ENCODE measurements around the gene SLC25A38. TPM values are rescaled to one million over a fixed set of nuclear protein-coding genes. Genes with fewer than 3 reads are reported as not detected.

The SLC25A38 gene
- total RNA-seq, 4 donors from 2014 or later, result 45.6 to 71.6 (median 54.9) TPM

DNA sequence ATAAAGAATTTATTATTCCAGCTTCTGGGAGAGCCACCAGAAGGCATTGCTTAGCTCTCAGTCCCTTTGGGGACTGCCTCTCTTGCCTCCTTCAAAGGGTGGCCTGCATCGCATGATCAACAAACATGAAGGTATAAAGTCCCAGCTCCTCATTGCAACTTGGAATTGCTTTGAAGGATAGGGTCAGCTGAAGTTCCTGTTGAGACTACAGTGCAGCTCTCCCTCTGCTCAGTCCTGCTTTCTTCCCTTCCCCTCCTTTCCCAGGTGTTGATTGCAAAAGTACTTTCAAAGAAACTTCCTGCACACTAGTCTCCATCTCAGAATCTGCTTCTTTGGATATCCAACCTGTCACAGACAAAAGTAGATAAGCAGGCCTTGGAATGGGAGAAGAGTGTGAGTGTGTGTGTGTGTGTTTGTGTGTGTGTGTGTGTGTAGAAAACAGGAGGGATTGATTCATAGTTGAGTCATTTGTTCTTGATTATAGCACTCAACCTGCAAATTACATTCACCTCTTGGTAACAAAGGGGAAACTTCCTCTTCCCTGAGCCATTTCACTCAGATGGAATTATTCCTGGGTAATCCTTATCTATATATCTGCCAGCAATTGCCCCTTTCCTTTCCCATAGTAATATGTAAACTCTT, 40.0 kb upstream of the SLC25A38 start:
- H3K9me3 ChIP-seq, result no peaks in the 10 kb centered on the region
- no peaks in the 10 kb centered on the region for H3K4me1 ChIP-seq
- 97 to 100% methylated on average over 1 of the region's 1 CpG for WGBS, 2 donors
- no peaks in the 10 kb centered on the region for H3K27me3 ChIP-seq
- intact Hi-C loops (cut with DNase I), result no loop called here
- no peaks in the 10 kb centered on the region for H3K36me3 ChIP-seq
- no peak overlapping the region for H3K27ac ChIP-seq
- H3K4me3 ChIP-seq (replicated peaks in 1 of 3), result no peak overlapping the region
- TF ChIP-seq, protein P1, sequence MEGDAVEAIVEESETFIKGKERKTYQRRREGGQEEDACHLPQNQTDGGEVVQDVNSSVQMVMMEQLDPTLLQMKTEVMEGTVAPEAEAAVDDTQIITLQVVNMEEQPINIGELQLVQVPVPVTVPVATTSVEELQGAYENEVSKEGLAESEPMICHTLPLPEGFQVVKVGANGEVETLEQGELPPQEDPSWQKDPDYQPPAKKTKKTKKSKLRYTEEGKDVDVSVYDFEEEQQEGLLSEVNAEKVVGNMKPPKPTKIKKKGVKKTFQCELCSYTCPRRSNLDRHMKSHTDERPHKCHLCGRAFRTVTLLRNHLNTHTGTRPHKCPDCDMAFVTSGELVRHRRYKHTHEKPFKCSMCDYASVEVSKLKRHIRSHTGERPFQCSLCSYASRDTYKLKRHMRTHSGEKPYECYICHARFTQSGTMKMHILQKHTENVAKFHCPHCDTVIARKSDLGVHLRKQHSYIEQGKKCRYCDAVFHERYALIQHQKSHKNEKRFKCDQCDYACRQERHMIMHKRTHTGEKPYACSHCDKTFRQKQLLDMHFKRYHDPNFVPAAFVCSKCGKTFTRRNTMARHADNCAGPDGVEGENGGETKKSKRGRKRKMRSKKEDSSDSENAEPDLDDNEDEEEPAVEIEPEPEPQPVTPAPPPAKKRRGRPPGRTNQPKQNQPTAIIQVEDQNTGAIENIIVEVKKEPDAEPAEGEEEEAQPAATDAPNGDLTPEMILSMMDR (IDR thresholded peaks at IDR 0.05), result no peak
- TF ChIP-seq POLR2A (IDR thresholded peaks at IDR 0.05), result no peak
- DNase-seq, result no peak

DNA sequence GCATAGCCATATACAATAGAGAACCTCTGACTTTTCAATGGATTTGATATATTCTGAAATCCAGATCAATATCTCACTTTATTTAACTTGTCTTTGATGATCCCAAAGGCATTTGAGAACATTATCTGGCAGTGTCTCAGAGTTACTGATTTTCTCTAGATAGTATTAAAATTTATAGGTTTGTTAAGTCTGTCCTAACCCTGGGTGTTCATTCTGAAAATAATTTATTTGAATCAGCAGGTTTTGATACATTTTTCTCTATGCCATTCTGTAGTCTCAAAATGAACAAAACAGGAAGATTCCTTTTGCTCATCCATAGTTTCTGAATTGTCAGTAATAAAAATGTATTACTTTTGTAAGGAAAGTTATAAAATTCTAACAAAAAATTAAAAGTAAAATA, 39.4 kb upstream of the SLC25A38 start:
- no peaks in the 10 kb centered on the region for H3K27me3 ChIP-seq
- H3K27ac ChIP-seq, result no peak overlapping the region
- no peak for TF ChIP-seq POLR2A (IDR thresholded peaks at IDR 0.05)
- H3K4me3 ChIP-seq (replicated peaks in 1 of 3), result no peak overlapping the region
- no peaks in the 10 kb centered on the region for H3K9me3 ChIP-seq
- H3K4me1 ChIP-seq, result no peaks in the 10 kb centered on the region
- no peak for DNase-seq
- no peaks in the 10 kb centered on the region for H3K36me3 ChIP-seq
- intact Hi-C loops (cut with DNase I), result no loop called here

DNA sequence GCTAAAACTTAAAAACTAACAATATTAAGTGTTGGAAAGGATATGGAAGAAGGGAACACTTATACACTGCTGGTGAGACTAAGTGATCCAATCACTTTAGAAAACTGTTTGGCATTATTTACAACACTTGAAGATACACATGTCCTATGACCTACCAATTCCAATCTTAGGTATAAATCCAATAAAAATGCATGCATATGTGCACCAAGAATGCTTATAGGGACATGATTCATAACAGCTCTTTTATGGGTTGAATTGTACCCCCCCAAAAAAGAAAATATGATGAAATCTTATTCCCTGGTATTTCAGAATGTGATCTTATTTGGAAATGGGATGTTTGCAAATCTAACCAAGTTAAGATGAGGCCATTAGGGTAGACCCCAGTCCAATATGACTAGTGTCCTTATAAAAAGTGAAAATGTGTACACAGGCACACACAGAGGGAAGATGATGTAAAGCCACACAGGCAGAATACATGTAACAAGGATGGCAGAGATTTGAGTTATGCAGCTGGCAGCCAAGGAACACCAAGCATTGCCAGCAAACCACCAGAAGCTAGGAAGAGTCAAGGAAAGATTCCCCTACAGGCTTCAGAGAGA, 38.3 kb upstream of the SLC25A38 start:
- Histone ChIP-seq H3K27ac (no peak overlapping the region), H3K4me1 (no peaks in the 10 kb centered on the region), H3K9me3 (no peaks in the 10 kb centered on the region), H3K27me3 (no peaks in the 10 kb centered on the region), H3K4me3 (replicated peaks in 1 of 3) (no peak overlapping the region), H3K36me3 (no peaks in the 10 kb centered on the region)
- intact Hi-C loops (cut with DNase I), result no loop called here
- DNase-seq, result no peak
- TF ChIP-seq, protein P1 (IDR thresholded peaks at IDR 0.05), result no peak
- TF ChIP-seq POLR2A (IDR thresholded peaks at IDR 0.05), result no peak

DNA sequence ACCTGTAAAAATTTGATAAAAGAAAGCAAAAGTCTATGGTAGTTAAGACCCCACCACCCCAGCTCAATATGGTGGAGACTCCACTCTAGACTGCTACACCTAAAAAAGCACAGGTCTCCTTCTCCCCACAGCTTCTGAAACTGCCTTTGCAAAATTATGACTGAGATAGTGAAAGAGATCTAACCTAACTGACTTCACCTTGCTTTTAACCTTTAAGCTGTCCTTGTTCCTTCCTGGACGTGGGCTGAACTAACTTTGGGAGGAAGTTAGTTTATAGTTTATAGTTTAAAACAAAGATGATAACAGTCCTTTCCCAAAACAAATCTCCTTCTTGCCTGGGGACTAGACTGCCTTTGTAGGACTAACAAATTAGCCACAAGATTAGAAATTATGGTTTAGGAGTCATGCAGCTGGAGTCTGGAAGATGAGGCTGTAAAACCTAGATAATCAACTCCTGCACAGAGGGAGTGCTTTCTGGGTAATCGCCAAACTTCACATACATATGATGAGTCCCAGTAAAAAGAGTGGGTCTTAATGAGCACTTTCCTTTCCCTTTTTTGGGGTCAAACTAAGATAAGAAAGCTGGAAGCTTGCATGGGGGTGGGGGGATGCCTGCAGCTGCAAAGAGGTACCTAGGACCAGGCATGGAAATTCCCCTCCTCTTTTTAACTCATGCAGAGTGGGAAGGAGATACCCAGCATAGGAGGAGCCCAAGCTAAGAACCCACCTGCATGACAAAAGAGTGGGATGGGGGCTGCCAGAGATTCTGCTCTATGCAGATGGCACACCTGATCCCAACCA, 36.2 kb upstream of the SLC25A38 start:
- Histone ChIP-seq H3K4me1 (no peaks in the 10 kb centered on the region), H3K36me3 (no peaks in the 10 kb centered on the region), H3K4me3 (replicated peaks in 1 of 3) (no peak overlapping the region), H3K9me3 (no peaks in the 10 kb centered on the region), H3K27me3 (no peaks in the 10 kb centered on the region), H3K27ac (no peak overlapping the region)
- intact Hi-C loops (cut with DNase I), result no loop called here
- TF ChIP-seq, protein P1 (IDR thresholded peaks at IDR 0.05), result no peak
- TF ChIP-seq POLR2A (IDR thresholded peaks at IDR 0.05), result no peak
- no peak for DNase-seq
- WGBS, 2 donors, result 82 to 83% methylated on average over 2 of the region's 2 CpGs

DNA sequence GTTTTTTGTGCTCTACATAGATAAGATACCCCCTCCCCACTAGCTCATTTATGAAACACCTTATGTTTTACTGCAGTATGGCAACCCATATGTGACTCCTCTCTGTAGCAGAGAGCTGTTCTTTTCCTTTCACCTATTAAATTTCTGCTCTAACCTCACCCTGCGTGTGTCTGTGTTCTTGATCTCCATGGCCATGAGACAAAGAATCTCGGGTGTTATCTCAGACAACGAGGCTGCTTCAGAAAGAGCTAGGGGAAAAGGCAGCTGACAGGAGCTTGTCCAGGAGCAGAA, 35.6 kb upstream of the SLC25A38 start:
- no peak overlapping the region for H3K4me3 ChIP-seq (replicated peaks in 1 of 3)
- DNase-seq, result no peak
- H3K27me3 ChIP-seq, result no peaks in the 10 kb centered on the region
- no peak for TF ChIP-seq POLR2A (IDR thresholded peaks at IDR 0.05)
- TF ChIP-seq, protein P1 (IDR thresholded peaks at IDR 0.05), result no peak
- no peaks in the 10 kb centered on the region for H3K4me1 ChIP-seq
- intact Hi-C loops (cut with DNase I), result no loop called here
- WGBS, 2 donors, result 51 to 63% methylated on average over 3 of the region's 3 CpGs
- no peaks in the 10 kb centered on the region for H3K36me3 ChIP-seq
- no peaks in the 10 kb centered on the region for H3K9me3 ChIP-seq
- no peak overlapping the region for H3K27ac ChIP-seq

All from thyroid gland (tissue), 4 donors.